Measurements from ENCODE around the gene KRTAP10-10. TPM values are rescaled to one million over a fixed set of nuclear protein-coding genes. Genes with fewer than 3 reads are reported as not detected.
"Not testable (repeated sequence)": the region's sequence is repeated elsewhere in the genome, so short reads cannot be mapped to it uniquely, and the experiment has no call there.

The KRTAP10-10 gene
- total and polyA plus RNA-seq, 7 donors = not detected

GRCh38 chr21:44657635-44658540, 20.7 kb downstream of the KRTAP10-10 start, which contains the start of gene KRTAP12-3:
TSS of gene KRTAP12-3 (plus strand) at chr21:44657932. CDS start at chr21:44657980, 48 bp downstream.
- H3K27me3 ChIP-seq = peaks cover 0 to 22% (median 5%) of the 10 kb centered on the region in 3 donors
- no peak within 1 kb of the TSS for H3K27ac ChIP-seq
- H3K4me3 ChIP-seq = no peak within 1 kb of the TSS
- H3K4me1 ChIP-seq = no peaks in the 10 kb centered on the region
- intact Hi-C loops (cut with DNase I) = no loop called here
- TF ChIP-seq POLR2A (IDR thresholded peaks at IDR 0.05) (no peak), EP300 (IDR thresholded peaks at IDR 0.05) (no peak), POLR2AphosphoS5 (IDR thresholded peaks at IDR 0.05) (no peak), CTCF (IDR thresholded peaks at IDR 0.05) (no peak)
- no peaks in the 10 kb centered on the region for H3K36me3 ChIP-seq
- DNase-seq = no peak
- H3K9me3 ChIP-seq = peaks cover 0 to 4% (median 3%) of the 10 kb centered on the region in 4 donors
- 72 to 77% methylated on average over 26 of the region's 26 CpGs for WGBS, 2 donors

- WGBS, 2 donors = 82 to 83% methylated on average over 5 of the region's 5 CpGs
- Histone ChIP-seq H3K4me1 (no peaks in the 10 kb centered on the region), H3K4me3 (no peak overlapping the region), H3K36me3 (no peaks in the 10 kb centered on the region), H3K9me3 (peaks cover 0 to 4% (median 3%) of the 10 kb centered on the region in 4 donors), H3K27me3 (peaks cover 0 to 22% (median 5%) of the 10 kb centered on the region in 3 donors), H3K27ac (no peak overlapping the region)
- TF ChIP-seq POLR2AphosphoS5 (IDR thresholded peaks at IDR 0.05) (no peak), EP300 (IDR thresholded peaks at IDR 0.05) (no peak), POLR2A (IDR thresholded peaks at IDR 0.05) (no peak), CTCF (IDR thresholded peaks at IDR 0.05) (no peak)
- intact Hi-C loops (cut with DNase I) = no loop called here
- DNase-seq = no peak
Measured at GRCh38 chr21:44658541-44658910, 21.4 kb downstream of the KRTAP10-10 start.

- no peaks in the 10 kb centered on the region for H3K4me1 ChIP-seq
- peaks cover 0 to 22% (median 5%) of the 10 kb centered on the region in 3 donors for H3K27me3 ChIP-seq
- intact Hi-C loops (cut with DNase I) = no loop called here
- DNase-seq = no peak
- H3K9me3 ChIP-seq = peaks cover 0 to 4% (median 3%) of the 10 kb centered on the region in 4 donors
- TF ChIP-seq CTCF (IDR thresholded peaks at IDR 0.05) (no peak), POLR2AphosphoS5 (IDR thresholded peaks at IDR 0.05) (no peak), EP300 (IDR thresholded peaks at IDR 0.05) (no peak), POLR2A (IDR thresholded peaks at IDR 0.05) (no peak)
- no peak overlapping the region for H3K27ac ChIP-seq
- no peak overlapping the region for H3K4me3 ChIP-seq
- WGBS, 2 donors = 54 to 56% methylated on average over 11 of the region's 11 CpGs
- H3K36me3 ChIP-seq = no peaks in the 10 kb centered on the region
Measured at GRCh38 chr21:44658913-44659595, 21.9 kb downstream of the KRTAP10-10 start.

- H3K27me3 ChIP-seq = peaks cover 0 to 22% (median 5%) of the 10 kb centered on the region in 3 donors
- intact Hi-C loops (cut with DNase I); H3K4me1 ChIP-seq; H3K9me3 ChIP-seq; DNase-seq; H3K27ac ChIP-seq; H3K4me3 ChIP-seq; H3K36me3 ChIP-seq: not testable (repeated sequence)
- WGBS, 2 donors = 52 to 59% methylated on average over 7 of the region's 7 CpGs
Measured at GRCh38 chr21:44661567-44661966, 24.4 kb downstream of the KRTAP10-10 start.

- intact Hi-C loops (cut with DNase I) = no loop called here
Measured at GRCh38 chr21:44664691-44665090, 27.5 kb downstream of the KRTAP10-10 start.

More at GRCh38 chr21:44664691-44665090, 27.5 kb downstream of the KRTAP10-10 start:
- WGBS, 2 donors = 88 to 89% methylated on average over 5 of the region's 5 CpGs
- Histone ChIP-seq H3K9me3 (no peaks in the 10 kb centered on the region), H3K27me3 (no peaks in the 10 kb centered on the region), H3K36me3 (no peaks in the 10 kb centered on the region), H3K4me3 (no peak overlapping the region), H3K27ac (no peak overlapping the region), H3K4me1 (no peaks in the 10 kb centered on the region)
- no peak for DNase-seq
- TF ChIP-seq POLR2A (IDR thresholded peaks at IDR 0.05) (no peak), EP300 (IDR thresholded peaks at IDR 0.05) (no peak), POLR2AphosphoS5 (IDR thresholded peaks at IDR 0.05) (no peak), CTCF (IDR thresholded peaks at IDR 0.05) (no peak)

All from sigmoid colon (tissue), 7 donors.